ENCODE data around the gene ABCC6. TPM values are rescaled to one million over a fixed set of nuclear protein-coding genes. Genes with fewer than 3 reads are reported as not detected.

The ABCC6 gene
- total and polyA plus RNA-seq, 2 of the 13 experiments (the other 11 are each of a cell fraction or from before 2014, with no cell fraction given): 82.4 to 105 TPM

DNA sequence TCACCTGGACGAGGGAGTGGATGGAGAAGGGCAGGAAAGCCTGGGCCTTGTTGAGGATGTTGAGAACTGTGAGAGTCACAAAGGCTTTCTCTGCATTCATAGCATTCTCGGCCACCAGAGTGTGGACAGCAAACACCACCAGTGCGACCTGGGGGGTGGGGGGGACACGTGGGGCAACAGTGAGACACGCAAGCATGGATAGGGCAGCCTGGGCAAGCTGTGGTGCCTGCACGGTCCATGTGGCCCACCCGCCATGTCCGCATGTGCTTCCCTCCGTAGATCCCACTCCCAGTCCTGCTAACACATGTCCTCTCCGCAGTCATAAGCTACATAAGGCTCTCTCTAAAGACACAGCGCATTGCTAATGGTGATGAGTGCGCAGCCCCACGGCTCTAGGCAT is 34.5 kb downstream of the ABCC6 start (continued):
- TF ChIP-seq, protein P1, sequence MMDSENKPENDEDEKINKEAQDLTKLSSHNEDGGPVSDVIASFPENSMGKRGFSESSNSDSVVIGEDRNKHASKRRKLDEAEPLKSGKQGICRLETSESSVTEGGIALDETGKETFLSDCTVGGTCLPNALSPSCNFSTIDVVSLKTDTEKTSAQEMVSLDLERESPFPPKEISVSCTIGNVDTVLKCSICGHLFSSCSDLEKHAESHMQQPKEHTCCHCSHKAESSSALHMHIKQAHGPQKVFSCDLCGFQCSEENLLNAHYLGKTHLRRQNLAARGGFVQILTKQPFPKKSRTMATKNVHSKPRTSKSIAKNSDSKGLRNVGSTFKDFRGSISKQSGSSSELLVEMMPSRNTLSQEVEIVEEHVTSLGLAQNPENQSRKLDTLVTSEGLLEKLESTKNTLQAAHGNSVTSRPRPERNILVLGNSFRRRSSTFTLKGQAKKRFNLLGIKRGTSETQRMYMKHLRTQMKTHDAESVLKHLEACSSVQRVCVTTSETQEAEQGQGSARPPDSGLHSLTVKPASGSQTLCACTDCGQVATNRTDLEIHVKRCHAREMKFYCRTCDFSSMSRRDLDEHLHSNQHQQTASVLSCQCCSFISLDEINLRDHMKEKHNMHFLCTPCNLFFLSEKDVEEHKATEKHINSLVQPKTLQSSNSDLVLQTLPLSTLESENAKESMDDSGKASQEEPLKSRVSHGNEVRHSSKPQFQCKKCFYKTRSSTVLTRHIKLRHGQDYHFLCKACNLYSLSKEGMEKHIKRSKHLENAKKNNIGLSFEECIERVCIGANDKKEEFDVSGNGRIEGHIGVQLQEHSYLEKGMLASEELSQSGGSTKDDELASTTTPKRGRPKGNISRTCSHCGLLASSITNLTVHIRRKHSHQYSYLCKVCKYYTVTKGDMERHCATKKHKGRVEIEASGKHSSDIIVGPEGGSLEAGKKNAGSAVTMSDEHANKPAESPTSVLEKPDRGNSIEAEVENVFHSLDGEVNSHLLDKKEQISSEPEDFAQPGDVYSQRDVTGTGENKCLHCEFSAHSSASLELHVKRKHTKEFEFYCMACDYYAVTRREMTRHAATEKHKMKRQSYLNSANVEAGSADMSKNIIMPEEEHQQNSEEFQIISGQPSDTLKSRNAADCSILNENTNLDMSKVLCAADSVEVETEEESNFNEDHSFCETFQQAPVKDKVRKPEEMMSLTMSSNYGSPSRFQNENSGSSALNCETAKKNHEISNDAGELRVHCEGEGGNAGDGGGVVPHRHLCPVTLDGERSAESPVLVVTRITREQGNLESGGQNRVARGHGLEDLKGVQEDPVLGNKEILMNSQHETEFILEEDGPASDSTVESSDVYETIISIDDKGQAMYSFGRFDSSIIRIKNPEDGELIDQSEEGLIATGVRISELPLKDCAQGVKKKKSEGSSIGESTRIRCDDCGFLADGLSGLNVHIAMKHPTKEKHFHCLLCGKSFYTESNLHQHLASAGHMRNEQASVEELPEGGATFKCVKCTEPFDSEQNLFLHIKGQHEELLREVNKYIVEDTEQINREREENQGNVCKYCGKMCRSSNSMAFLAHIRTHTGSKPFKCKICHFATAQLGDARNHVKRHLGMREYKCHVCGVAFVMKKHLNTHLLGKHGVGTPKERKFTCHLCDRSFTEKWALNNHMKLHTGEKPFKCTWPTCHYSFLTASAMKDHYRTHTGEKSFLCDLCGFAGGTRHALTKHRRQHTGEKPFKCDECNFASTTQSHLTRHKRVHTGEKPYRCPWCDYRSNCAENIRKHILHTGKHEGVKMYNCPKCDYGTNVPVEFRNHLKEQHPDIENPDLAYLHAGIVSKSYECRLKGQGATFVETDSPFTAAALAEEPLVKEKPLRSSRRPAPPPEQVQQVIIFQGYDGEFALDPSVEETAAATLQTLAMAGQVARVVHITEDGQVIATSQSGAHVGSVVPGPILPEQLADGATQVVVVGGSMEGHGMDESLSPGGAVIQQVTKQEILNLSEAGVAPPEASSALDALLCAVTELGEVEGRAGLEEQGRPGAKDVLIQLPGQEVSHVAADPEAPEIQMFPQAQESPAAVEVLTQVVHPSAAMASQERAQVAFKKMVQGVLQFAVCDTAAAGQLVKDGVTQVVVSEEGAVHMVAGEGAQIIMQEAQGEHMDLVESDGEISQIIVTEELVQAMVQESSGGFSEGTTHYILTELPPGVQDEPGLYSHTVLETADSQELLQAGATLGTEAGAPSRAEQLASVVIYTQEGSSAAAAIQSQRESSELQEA (CRISPR knock-in tag; IDR thresholded peaks at IDR 0.05; ENCODE audit: not compliant biosample characterization): no peak
- TF ChIP-seq ZFP37 (CRISPR knock-in tag; IDR thresholded peaks at IDR 0.05; ENCODE audit: borderline replicate concordance) (no peak), DR1 (CRISPR knock-in tag; IDR thresholded peaks at IDR 0.05) (no peak), ZNF225 (CRISPR knock-in tag; IDR thresholded peaks at IDR 0.05) (no peak), GABPB1 (CRISPR knock-in tag; IDR thresholded peaks at IDR 0.05) (no peak), POLR2A (IDR thresholded peaks at IDR 0.05; ENCODE audit: insufficient read depth in 1 of 2, low read depth in 2 of 2, low read length in 2 of 2) (peak in 1 of 2 experiments; percentile 41; a peak in 1 of 4 replicates), ZKSCAN1 (IDR thresholded peaks at IDR 0.05; ENCODE audit: low read length) (no peak), POLR2AphosphoS5 (IDR thresholded peaks at IDR 0.05; ENCODE audit: low read depth, low read length) (peak; percentile 38; the same call in 1 of the 2 replicates), RARG (CRISPR knock-in tag; IDR thresholded peaks at IDR 0.05; ENCODE audit: low read depth) (no peak), AGO2 (optimal IDR thresholded peaks at IDR 0.05; ENCODE audit: low read depth, low read length) (peak; percentile 69), MAFG (CRISPR knock-in tag; IDR thresholded peaks at IDR 0.05) (no peak), ERF (CRISPR knock-in tag; IDR thresholded peaks at IDR 0.05) (no peak), ZNF761 (CRISPR knock-in tag; conservative IDR thresholded peaks at IDR 0.05) (no peak), LCORL (IDR thresholded peaks at IDR 0.05) (no peak), LCORL (CRISPR knock-in tag; IDR thresholded peaks at IDR 0.05) (no peak)
- TF ChIP-seq, protein P2, sequence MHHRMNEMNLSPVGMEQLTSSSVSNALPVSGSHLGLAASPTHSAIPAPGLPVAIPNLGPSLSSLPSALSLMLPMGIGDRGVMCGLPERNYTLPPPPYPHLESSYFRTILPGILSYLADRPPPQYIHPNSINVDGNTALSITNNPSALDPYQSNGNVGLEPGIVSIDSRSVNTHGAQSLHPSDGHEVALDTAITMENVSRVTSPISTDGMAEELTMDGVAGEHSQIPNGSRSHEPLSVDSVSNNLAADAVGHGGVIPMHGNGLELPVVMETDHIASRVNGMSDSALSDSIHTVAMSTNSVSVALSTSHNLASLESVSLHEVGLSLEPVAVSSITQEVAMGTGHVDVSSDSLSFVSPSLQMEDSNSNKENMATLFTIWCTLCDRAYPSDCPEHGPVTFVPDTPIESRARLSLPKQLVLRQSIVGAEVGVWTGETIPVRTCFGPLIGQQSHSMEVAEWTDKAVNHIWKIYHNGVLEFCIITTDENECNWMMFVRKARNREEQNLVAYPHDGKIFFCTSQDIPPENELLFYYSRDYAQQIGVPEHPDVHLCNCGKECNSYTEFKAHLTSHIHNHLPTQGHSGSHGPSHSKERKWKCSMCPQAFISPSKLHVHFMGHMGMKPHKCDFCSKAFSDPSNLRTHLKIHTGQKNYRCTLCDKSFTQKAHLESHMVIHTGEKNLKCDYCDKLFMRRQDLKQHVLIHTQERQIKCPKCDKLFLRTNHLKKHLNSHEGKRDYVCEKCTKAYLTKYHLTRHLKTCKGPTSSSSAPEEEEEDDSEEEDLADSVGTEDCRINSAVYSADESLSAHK (CRISPR knock-in tag; IDR thresholded peaks at IDR 0.05; ENCODE audit: borderline replicate concordance): no peak

Measured in HepG2 (cell line).